Measurements from ENCODE around the gene PPP2R2C.

GRCh38 chr4:6454112-6454910 is 18.1 kb downstream of the PPP2R2C start:
- TF ChIP-seq POLR2AphosphoS5 (IDR thresholded peaks at IDR 0.05; ENCODE audit: low read depth, low read length) (no peak), POLR2A (IDR thresholded peaks at IDR 0.05; ENCODE audit: low read depth, low read length) (no peak)
